Mesenchymal stem cell (in vitro differentiated cells and primary cell): ENCODE data around the gene FAM25G.
"Not testable (repeated sequence)": the region's sequence is repeated elsewhere in the genome, so short reads cannot be mapped to it uniquely, and the experiment has no call there.

Source experiments
- DNase-seq: peaks from one replicate; pipeline ENCODE4 v3.0.0-alpha.2; 2013
- H2AFZ ChIP-seq: one replicate; pipeline ENCODE4 v1.6.1; 2013; ENCODE audit warnings: low read depth, mild to moderate bottlenecking, control low read depth, inconsistent platforms, low read length, moderate library complexity
- H2AK5ac ChIP-seq: 2 replicates; pipeline ENCODE4 v1.6.1; 2013; ENCODE audit warnings: low read length, moderate library complexity, mild to moderate bottlenecking, inconsistent platforms; ENCODE audit not compliant: severe bottlenecking
- H2BK120ac ChIP-seq: one replicate; pipeline ENCODE4 v1.6.1; 2013; ENCODE audit warnings: low read depth, mild to moderate bottlenecking, inconsistent platforms, low read length, moderate library complexity
- H2BK12ac ChIP-seq, 2 experiments: one replicate each; pipeline ENCODE4 v1.6.1; 2013; ENCODE audit warnings: inconsistent platforms in 2 of 2, low read length in 2 of 2, mild to moderate bottlenecking in 2 of 2, moderate library complexity in 2 of 2, control low read depth in 1 of 2
- H2BK15ac ChIP-seq: one replicate; pipeline ENCODE4 v1.6.1; 2013; ENCODE audit warnings: mild to moderate bottlenecking, low read depth, inconsistent platforms; ENCODE audit not compliant: poor library complexity, severe bottlenecking
- H2BK5ac ChIP-seq: 2 replicates; pipeline ENCODE4 v1.6.1; 2013; ENCODE audit warnings: low read depth, mild to moderate bottlenecking, low read length, control low read depth, inconsistent platforms; ENCODE audit not compliant: poor library complexity, severe bottlenecking
- H3K14ac ChIP-seq, 2 experiments: one replicate each; pipeline ENCODE4 v1.6.1; 2013; ENCODE audit warnings: inconsistent platforms in 2 of 2, low read length in 2 of 2, control low read depth in 1 of 2, mild to moderate bottlenecking in 1 of 2, moderate library complexity in 1 of 2
- H3K18ac ChIP-seq, 2 experiments: one replicate each; pipeline ENCODE4 v1.6.1; 2013; ENCODE audit warnings: inconsistent platforms in 2 of 2, low read length in 2 of 2, control low read depth in 1 of 2, low read depth in 1 of 2, mild to moderate bottlenecking in 1 of 2
- H3K23ac ChIP-seq, 2 experiments: one replicate each; pipeline ENCODE4 v1.6.1; 2013; ENCODE audit warnings: inconsistent platforms in 2 of 2, low read length in 2 of 2, mild to moderate bottlenecking in 2 of 2, moderate library complexity in 2 of 2, control low read depth in 1 of 2
- H3K27ac ChIP-seq: 2 replicates; pipeline ENCODE4 v1.5.1; 2013; ENCODE audit warnings: mild to moderate bottlenecking, moderate library complexity, low read length, control low read depth, inconsistent platforms; ENCODE audit not compliant: poor library complexity, severe bottlenecking
- H3K27me3 ChIP-seq, 2 experiments: 2 replicates each; pipeline versions ENCODE4 v1.6.1 to v1.7.0; 2013; ENCODE audit warnings: low read length in 2 of 2, mild to moderate bottlenecking in 2 of 2, moderate library complexity in 2 of 2, control low read depth in 1 of 2, inconsistent platforms in 1 of 2; ENCODE audit not compliant: control insufficient read depth in 1 of 2, insufficient read depth in 1 of 2
- H3K36me3 ChIP-seq, 2 experiments: 2 replicates each; pipeline versions ENCODE4 v1.6.1 to v1.7.0; 2013; ENCODE audit warnings: low read length in 2 of 2, control low read depth in 1 of 2, inconsistent platforms in 1 of 2, low read depth in 1 of 2, mild to moderate bottlenecking in 1 of 2; ENCODE audit not compliant: insufficient read depth in 2 of 2, control insufficient read depth in 1 of 2
- H3K4ac ChIP-seq, 2 experiments: one replicate each; pipeline ENCODE4 v1.6.1; 2013; ENCODE audit warnings: inconsistent platforms in 2 of 2, low read length in 2 of 2, mild to moderate bottlenecking in 2 of 2, moderate library complexity in 2 of 2, control low read depth in 1 of 2, low read depth in 1 of 2
- H3K4me1 ChIP-seq: 2 replicates; pipeline ENCODE4 v1.6.1; 2013; ENCODE audit warnings: low read depth, low read length, control low read depth; ENCODE audit not compliant: control insufficient read depth, insufficient read depth
- H3K4me2 ChIP-seq: 2 replicates; pipeline ENCODE4 v1.6.1; 2013; ENCODE audit warnings: low read length, mild to moderate bottlenecking, inconsistent platforms; ENCODE audit not compliant: poor library complexity, severe bottlenecking
- H3K4me3 ChIP-seq, 2 experiments: 2 replicates each; pipeline versions ENCODE4 v1.5.1 to v1.7.0; 2013; ENCODE audit warnings: low read length in 2 of 2, mild to moderate bottlenecking in 2 of 2, control low read depth in 1 of 2, low read depth in 1 of 2; ENCODE audit not compliant: insufficient read depth in 1 of 2
- H3K79me1 ChIP-seq: replicated peaks from 2 replicates; pipeline ENCODE4 v1.6.1; 2013; ENCODE audit warnings: mild to moderate bottlenecking, control low read depth, low read length, inconsistent platforms; ENCODE audit not compliant: poor library complexity, severe bottlenecking
- H3K9ac ChIP-seq: 2 replicates; pipeline ENCODE4 v1.7.0; 2013; ENCODE audit warnings: mild to moderate bottlenecking, low read length, moderate library complexity
- H3K9me3 ChIP-seq: 2 replicates; pipeline ENCODE4 v1.7.0; 2013; ENCODE audit warnings: mild to moderate bottlenecking, low read length; ENCODE audit not compliant: control insufficient read depth
- H4K8ac ChIP-seq: one replicate; pipeline ENCODE4 v1.6.1; 2013; ENCODE audit warnings: inconsistent platforms, mild to moderate bottlenecking, low read length, moderate library complexity
- H4K91ac ChIP-seq: one replicate; pipeline ENCODE4 v1.6.1; 2013; ENCODE audit warnings: mild to moderate bottlenecking, low read length, inconsistent platforms
- WGBS: methylation state at CpG from one replicate; pipeline ENCODE4 v1.1.7; 2013; ENCODE audit warnings: mixed read lengths; 5-methylcytosine and 5-hydroxymethylcytosine counted together

Gene FAM25G

DNA sequence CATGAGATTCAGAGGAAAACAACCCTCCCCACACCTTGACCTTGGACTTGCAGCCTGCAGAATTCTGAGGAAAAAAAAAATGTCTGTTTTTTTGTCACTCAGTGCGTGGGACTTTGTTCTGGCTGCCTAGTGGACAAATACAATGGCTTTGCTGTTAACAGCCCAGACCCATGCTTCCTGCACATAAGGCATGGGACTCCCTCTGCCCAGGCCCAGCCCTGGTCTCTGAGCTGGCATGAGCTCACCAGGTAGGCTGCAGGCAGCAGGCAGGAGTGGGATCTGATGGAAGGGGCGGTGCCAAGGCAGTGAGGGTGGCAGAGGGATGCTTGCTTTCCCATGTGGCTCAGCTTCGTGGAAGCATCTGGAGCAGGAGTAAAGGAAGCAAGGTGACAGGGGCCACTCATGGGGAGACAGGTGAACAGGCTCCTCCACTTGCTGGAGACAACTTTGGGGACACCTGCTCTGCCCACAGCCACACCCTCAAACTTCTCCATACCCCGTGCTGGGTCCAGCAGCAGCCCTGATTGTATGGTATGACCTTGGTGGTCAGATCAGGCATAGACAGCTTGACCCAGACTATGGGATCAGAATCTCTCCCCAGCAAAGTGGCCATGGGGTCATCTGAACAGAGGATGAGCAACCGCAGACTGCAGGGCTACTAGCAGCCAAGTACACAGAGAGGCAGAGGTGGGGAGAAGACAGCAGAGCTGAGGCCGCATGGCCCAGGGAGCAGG is 34.5 kb downstream of the FAM25G start:
- no peak overlapping the region for H3K18ac ChIP-seq
- no peak overlapping the region for H3K23ac ChIP-seq
- no peak overlapping the region for H2AFZ ChIP-seq
- peaks cover 2% of the 10 kb centered on the region for H3K4me1 ChIP-seq
- no peaks in the 10 kb centered on the region for H3K9me3 ChIP-seq
- DNase-seq, result no peak
- WGBS, result 95% methylated on average over 4 of the region's 6 CpGs
- no peak overlapping the region for H3K9ac ChIP-seq
- peaks cover 0 to 25% of the 10 kb centered on the region in 2 experiments for H3K27me3 ChIP-seq
- H3K14ac ChIP-seq, result no peak overlapping the region
- no peak overlapping the region for H3K4me3 ChIP-seq
- H2BK15ac ChIP-seq, result no peak overlapping the region
- H4K91ac ChIP-seq, result no peak overlapping the region
- no peak overlapping the region for H4K8ac ChIP-seq
- no peak overlapping the region for H3K4ac ChIP-seq
- H2AK5ac ChIP-seq, result no peak overlapping the region
- no peaks in the 10 kb centered on the region for H3K79me1 ChIP-seq
- no peaks in the 10 kb centered on the region for H3K36me3 ChIP-seq
- no peak overlapping the region for H2BK120ac ChIP-seq
- H2BK5ac ChIP-seq, result no peak overlapping the region
- H2BK12ac ChIP-seq, result no peak overlapping the region
- no peak overlapping the region for H3K4me2 ChIP-seq
- H3K27ac ChIP-seq, result no peak overlapping the region

- no peak for DNase-seq
- Histone ChIP-seq H3K79me1 (no peaks in the 10 kb centered on the region), H2AK5ac (no peak overlapping the region), H2BK12ac (no peak overlapping the region), H3K4me2 (no peak overlapping the region), H4K91ac (no peak overlapping the region), H3K4ac (no peak overlapping the region), H3K9ac (no peak overlapping the region), H3K27me3 (peaks cover 0 to 30% of the 10 kb centered on the region in 2 experiments), H3K18ac (no peak overlapping the region), H2AFZ (no peak overlapping the region), H4K8ac (no peak overlapping the region), H3K4me1 (peaks cover 2% of the 10 kb centered on the region), H3K4me3 (no peak overlapping the region), H2BK5ac (no peak overlapping the region), H3K23ac (no peak overlapping the region), H2BK120ac (no peak overlapping the region), H3K9me3 (no peaks in the 10 kb centered on the region), H3K14ac (no peak overlapping the region), H3K27ac (no peak overlapping the region), H3K36me3 (no peaks in the 10 kb centered on the region), H2BK15ac (no peak overlapping the region)
- 82% methylated on average over 7 of the region's 8 CpGs for WGBS
Measured at GRCh38 chr10:47456079-47456785, 35.3 kb downstream of the FAM25G start.

DNA sequence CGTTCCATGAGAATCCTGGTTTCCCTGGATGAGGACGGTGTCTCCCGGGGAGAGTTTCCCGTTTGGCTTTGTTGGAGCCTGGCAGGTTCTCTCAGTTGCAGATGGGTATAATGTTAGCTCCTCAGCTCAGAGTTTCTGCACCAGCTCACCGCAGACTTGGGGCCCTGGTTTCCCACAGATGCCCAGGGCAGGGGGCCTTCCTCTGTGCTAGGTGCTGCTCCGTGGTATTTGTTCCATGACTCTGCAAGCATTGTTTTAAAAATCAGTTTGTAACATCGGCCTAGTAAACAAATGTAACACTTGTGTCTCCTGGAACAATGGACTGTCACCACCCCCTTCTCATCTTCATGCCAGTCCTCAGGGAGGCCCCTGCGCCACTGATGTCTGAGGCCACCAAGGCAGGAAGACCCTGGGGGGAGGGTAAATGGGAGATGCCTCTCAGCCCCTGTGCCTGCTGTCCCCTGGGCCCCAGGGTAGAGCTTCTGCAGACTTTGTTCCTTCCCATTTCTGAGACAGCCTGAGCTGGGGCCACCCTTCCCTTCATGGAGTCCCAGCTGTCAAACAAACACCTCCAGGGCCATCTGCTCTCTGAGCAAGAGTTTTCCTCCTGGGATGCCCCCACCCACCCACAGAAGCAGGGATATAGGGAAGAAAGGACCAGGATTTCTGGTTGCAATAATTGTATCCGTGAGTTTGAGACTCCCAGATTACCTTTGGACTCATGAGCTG is 36.0 kb downstream of the FAM25G start:
- not testable (repeated sequence) for H4K8ac ChIP-seq, H3K23ac ChIP-seq, H4K91ac ChIP-seq, H3K9me3 ChIP-seq, H2BK12ac ChIP-seq, H2BK120ac ChIP-seq, H3K36me3 ChIP-seq, H2BK15ac ChIP-seq, H2AK5ac ChIP-seq, H3K4ac ChIP-seq, H3K4me2 ChIP-seq, H3K18ac ChIP-seq, H3K4me3 ChIP-seq, H3K79me1 ChIP-seq, H3K14ac ChIP-seq, H2AFZ ChIP-seq, DNase-seq, H2BK5ac ChIP-seq, H3K27ac ChIP-seq, H3K9ac ChIP-seq, H3K4me1 ChIP-seq
- 89% methylated on average over 7 of the region's 9 CpGs for WGBS
- H3K27me3 ChIP-seq, result peaks cover 0 to 31% of the 10 kb centered on the region in 2 experiments

DNA sequence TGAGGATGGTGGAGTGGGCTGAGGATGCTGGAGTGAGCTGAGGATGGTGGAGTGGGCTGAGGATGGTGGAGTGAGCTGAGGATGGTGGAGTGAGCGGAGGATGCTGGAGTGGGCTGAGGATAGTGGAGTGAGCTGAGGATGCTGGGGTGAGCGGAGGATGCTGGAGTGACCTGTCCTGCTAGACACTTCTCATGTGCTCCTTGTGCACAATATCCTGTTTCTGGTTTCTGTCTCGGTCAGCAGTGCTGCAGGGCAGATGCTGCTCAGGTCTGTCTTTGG is 36.8 kb downstream of the FAM25G start:
- H2BK12ac ChIP-seq, result no peak overlapping the region
- H3K14ac ChIP-seq, result no peak overlapping the region
- no peak overlapping the region for H2BK120ac ChIP-seq
- no peak overlapping the region for H3K4me2 ChIP-seq
- no peak overlapping the region for H2BK15ac ChIP-seq
- no peak overlapping the region for H3K18ac ChIP-seq
- no peak overlapping the region for H2AFZ ChIP-seq
- H3K4me1 ChIP-seq, result peaks cover 5% of the 10 kb centered on the region
- no peak overlapping the region for H3K4ac ChIP-seq
- H4K91ac ChIP-seq, result no peak overlapping the region
- no peak overlapping the region for H3K4me3 ChIP-seq
- no peak overlapping the region for H3K9ac ChIP-seq
- H3K27me3 ChIP-seq, result peaks cover 0 to 39% of the 10 kb centered on the region in 2 experiments
- no peaks in the 10 kb centered on the region for H3K36me3 ChIP-seq
- no peak overlapping the region for H3K23ac ChIP-seq
- H2AK5ac ChIP-seq, result no peak overlapping the region
- no peak overlapping the region for H2BK5ac ChIP-seq
- no peak for DNase-seq
- 96% methylated on average over 3 of the region's 3 CpGs for WGBS
- no peaks in the 10 kb centered on the region for H3K9me3 ChIP-seq
- H3K27ac ChIP-seq, result no peak overlapping the region
- H3K79me1 ChIP-seq, result no peaks in the 10 kb centered on the region
- H4K8ac ChIP-seq, result no peak overlapping the region
